Coronary artery (tissue), 2 donors: Measurements from ENCODE around the gene MTA3.

ENCODE experiments used
- DNase-seq: peaks from one replicate; pipeline ENCODE4 v3.0.0-alpha.2; 2017; ENCODE audit warnings: low spot score
- H3K27ac ChIP-seq, 2 donors: fragments of 200-600 bp; sonication (generic); one replicate each; pipeline ENCODE4 v1.5.1; 2016 to 2019
- H3K4me3 ChIP-seq: fragments of 200-600 bp; sonication (generic); 2 replicates; pipeline ENCODE4 v1.5.1; 2016; ENCODE audit warnings: mild to moderate bottlenecking, moderate library complexity
- TF ChIP-seq, protein P1 (sequence below): fragments of 200-600 bp; sonication (generic); IDR thresholded peaks from one replicate; pipeline ENCODE4 v1.5.1; 2019; ENCODE audit warnings: antibody characterized with exemption

Gene MTA3

GRCh38 chr2:42566837-42567321 is 1.6 kb upstream of the MTA3 start:
- Histone ChIP-seq H3K27ac (peak overlapping the region in 1 of 2 donors; percentile 0), H3K4me3 (no peak overlapping the region)
- no peak for DNase-seq
- TF ChIP-seq, protein P1, sequence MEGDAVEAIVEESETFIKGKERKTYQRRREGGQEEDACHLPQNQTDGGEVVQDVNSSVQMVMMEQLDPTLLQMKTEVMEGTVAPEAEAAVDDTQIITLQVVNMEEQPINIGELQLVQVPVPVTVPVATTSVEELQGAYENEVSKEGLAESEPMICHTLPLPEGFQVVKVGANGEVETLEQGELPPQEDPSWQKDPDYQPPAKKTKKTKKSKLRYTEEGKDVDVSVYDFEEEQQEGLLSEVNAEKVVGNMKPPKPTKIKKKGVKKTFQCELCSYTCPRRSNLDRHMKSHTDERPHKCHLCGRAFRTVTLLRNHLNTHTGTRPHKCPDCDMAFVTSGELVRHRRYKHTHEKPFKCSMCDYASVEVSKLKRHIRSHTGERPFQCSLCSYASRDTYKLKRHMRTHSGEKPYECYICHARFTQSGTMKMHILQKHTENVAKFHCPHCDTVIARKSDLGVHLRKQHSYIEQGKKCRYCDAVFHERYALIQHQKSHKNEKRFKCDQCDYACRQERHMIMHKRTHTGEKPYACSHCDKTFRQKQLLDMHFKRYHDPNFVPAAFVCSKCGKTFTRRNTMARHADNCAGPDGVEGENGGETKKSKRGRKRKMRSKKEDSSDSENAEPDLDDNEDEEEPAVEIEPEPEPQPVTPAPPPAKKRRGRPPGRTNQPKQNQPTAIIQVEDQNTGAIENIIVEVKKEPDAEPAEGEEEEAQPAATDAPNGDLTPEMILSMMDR: no peak

- Histone ChIP-seq H3K27ac (peak overlapping the region; percentile 89 to 91), H3K4me3 (no peak overlapping the region)
- DNase-seq: no peak
- TF ChIP-seq, protein P1: no peak
Observed at GRCh38 chr2:42567364-42567763, 1.1 kb upstream of the MTA3 start.

DNA sequence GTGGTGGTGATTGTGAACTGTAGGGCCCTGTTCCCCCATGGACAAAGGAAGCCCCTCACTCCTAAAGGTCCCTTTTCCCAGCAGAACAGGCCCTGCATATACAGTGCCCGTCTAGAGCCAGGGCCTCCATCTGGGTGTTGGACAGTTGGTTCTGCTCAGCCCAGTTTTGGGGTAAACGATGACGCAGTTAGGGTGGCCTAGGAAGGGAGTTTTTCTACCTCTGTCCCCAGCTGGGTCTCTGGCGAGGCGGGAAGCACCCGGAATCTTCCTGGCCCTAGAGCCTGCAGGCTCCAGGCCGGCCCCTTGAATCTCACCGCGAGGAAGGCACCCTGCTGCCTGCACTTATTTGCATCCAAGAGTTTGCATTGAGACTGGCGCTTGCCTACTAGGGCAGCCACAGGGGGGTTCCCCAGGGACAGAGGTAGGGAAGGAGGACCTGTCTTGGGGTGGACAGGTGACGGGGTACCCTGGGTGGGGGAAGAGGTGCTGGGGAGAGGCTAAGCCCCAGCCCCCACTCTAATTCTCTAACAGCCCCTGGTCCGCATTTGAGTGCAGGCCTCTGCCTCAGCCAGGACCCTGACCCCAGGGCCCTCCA is 529 bp upstream of the MTA3 start:
- H3K4me3 ChIP-seq: peak overlapping the region; percentile 97
- H3K27ac ChIP-seq: peak overlapping the region; percentile 89 to 91
- DNase-seq: peak; percentile 72
- TF ChIP-seq, protein P1: no peak

GRCh38 chr2:42569116-42569711 is 782 bp downstream of the MTA3 start:
- TF ChIP-seq, protein P1: no peak
- peak overlapping the region; percentile 97 for H3K4me3 ChIP-seq
- peak overlapping the region; percentile 89 to 91 for H3K27ac ChIP-seq
- peak; percentile 52 for DNase-seq

DNA sequence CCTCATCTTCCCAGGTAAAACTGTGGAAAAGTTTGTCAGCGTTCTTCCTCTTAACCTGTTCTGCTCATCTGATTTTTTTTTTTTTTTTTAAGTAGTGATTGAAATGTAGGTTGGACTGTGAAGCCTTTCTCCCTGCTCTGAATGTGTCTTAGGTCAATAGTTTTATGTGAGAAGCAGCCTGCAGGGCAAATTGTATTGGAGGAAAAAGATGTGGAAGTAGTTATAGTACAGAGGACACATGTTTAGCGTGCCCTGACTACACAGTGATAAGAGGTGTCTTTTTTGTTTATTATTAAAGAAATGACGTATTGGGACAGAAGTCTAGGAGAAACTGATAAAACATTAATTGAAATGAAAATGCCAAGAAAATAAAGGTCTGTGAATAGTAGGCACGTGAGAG is 1.5 kb downstream of the MTA3 start:
- TF ChIP-seq, protein P1: no peak
- H3K27ac ChIP-seq: no peak overlapping the region
- H3K4me3 ChIP-seq: peak overlapping the region; percentile 97
- DNase-seq: no peak

DNA sequence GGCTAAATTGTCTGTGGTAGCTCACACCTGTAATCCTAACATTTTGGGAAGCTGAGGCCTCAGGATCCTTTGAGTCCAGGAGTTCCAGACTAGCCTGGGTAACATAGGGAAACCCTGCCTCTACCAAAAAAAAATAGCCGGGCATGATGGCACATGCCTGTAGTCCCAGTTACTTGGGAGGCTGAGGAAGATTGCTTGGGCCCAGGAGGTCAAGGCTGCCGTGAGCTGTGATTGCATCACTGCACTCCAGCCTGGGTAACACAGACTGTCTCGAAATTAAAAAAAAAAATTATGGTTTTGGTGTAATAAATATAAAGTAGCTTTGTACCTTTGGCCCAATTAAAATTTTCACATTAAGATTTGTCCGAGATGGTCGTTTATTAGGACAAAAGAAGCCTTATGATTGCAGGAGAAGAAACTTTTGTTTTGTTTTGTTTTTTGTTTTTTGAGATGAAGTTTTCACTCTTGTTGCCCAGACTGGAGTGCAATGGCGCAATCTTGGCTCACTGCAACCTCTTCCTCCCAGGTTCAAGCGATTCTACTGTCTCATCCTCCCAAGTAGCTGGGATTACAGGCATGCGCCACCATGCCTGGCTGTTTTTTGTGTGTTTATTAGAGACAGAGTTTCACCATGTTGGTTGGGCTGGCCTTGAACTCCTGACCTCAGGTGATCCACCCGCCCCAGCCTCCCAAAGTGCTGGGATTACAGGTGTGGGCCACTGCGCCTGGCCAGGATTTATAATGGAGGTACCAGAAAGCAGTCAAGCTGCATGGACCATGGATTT is 4.1 kb downstream of the MTA3 start:
- DNase-seq: no peak
- TF ChIP-seq, protein P1: no peak
- Histone ChIP-seq H3K27ac (no peak overlapping the region), H3K4me3 (no peak overlapping the region)
